Astrocyte of the cerebellum (primary cell): ENCODE measurements around the gene WWP2.

ENCODE experiments used
- DNase-seq: peaks from one replicate; pipeline ENCODE4 v3.0.0-alpha.2; 2011; ENCODE audit warnings: low read depth
- H3K4me3 ChIP-seq: 2 replicates; pipeline ENCODE4 v1.5.1; 2011; ENCODE audit warnings: mild to moderate bottlenecking, low read depth, low read length, moderate library complexity
- in situ Hi-C: cut with HindIII; loops from 2 replicates; pipeline ENCODE4 v1.10.0; 2017; ENCODE audit warnings: low sequenced_read_pairs
- TF ChIP-seq, protein P1 (sequence below): IDR thresholded peaks from 2 replicates; pipeline ENCODE4 v1.5.1; 2012; ENCODE audit warnings: low read length, low read depth, moderate library complexity, mild to moderate bottlenecking; ENCODE audit errors: missing control alignments

WWP2 gene

DNA sequence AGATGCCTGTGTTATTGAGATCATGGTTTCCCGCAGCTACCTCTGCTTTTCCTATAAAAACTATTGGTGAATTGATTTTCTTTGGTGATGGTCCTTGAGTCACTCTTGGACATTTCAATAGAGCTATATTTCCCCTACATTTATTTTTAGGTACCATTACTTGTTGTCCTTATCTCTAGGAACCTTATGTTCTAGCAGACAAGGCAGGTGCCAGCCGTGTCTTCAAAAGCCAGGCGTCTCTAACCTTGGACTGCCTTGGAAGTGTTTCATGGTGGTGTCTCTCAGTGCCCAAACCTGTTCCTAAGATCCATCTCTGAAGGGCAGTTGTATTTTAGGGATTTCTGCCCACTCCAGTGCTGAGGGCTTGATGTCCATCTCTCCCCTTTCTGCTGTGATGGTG, 111.7 kb downstream of the WWP2 start:
- TF ChIP-seq, protein P1, sequence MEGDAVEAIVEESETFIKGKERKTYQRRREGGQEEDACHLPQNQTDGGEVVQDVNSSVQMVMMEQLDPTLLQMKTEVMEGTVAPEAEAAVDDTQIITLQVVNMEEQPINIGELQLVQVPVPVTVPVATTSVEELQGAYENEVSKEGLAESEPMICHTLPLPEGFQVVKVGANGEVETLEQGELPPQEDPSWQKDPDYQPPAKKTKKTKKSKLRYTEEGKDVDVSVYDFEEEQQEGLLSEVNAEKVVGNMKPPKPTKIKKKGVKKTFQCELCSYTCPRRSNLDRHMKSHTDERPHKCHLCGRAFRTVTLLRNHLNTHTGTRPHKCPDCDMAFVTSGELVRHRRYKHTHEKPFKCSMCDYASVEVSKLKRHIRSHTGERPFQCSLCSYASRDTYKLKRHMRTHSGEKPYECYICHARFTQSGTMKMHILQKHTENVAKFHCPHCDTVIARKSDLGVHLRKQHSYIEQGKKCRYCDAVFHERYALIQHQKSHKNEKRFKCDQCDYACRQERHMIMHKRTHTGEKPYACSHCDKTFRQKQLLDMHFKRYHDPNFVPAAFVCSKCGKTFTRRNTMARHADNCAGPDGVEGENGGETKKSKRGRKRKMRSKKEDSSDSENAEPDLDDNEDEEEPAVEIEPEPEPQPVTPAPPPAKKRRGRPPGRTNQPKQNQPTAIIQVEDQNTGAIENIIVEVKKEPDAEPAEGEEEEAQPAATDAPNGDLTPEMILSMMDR = no peak
- no peak for DNase-seq
- in situ Hi-C loops = no loop called here
- no peak overlapping the region for H3K4me3 ChIP-seq

DNA sequence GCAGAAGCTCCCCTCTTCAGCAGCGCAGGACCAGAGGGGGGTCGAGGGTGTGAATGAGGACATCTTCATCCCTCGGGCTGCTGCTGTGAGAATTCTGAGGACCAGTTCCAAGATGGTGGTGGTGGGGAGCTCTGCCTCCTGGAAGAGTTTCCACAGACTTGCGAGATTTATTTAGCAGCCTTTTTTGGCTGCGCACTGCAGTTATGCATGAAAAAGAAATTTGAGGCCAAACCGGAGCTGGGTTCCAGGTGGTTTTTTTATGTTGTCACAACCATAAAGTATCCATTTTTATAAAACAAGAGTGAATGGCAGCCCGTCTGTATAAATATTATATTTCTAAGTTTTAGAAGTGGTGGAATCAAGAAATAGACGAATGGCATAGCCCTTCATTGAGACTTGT, 112.1 kb downstream of the WWP2 start:
- no peak overlapping the region for H3K4me3 ChIP-seq
- DNase-seq = no peak
- in situ Hi-C loops = no loop called here
- TF ChIP-seq, protein P1 = no peak

DNA sequence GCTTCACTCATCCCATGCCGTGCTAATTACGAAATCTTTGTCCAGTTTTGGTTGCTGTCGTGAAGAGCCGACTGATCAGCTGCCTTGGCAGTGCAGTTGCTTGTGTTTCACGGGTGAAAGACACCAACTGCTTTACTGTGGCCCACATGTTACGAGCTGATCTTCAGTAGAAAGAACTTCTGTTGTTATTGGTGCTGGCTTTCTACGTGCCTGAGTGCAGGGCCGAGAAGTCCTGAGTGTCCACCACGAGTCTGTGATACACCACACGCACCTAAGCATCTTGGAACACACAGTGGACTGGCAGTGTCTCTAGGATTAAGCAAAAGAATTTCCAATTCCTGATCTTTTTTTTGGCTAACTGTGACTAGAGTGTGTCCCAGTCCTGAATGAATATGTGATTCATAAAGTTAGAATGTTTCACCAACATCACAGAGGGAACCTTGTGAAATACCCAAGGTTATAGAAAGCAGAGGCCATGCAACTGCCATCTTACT, 118.6 kb downstream of the WWP2 start:
- DNase-seq = no peak
- no peak overlapping the region for H3K4me3 ChIP-seq
- in situ Hi-C loops = no loop called here
- TF ChIP-seq, protein P1 = no peak

DNA sequence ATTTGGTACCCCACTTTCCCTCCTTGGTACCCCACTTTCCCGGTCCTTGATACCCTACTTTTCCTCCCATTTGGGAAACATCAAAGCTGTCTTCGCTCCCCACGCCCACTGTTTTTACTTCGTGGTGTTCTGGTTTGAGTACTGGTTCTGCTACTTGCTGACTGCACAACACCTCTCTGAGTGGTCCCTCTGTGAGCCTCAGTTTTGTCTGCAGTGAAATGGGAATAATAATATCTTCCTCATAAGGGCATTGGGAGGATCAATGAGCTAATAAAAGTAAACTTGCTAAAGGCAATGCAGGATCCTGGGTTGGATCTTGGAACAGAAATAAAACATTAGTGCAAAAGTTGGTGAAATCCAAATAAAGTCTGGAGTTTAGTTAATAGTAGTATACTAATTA, 119.0 kb downstream of the WWP2 start:
- TF ChIP-seq, protein P1 = no peak

DNA sequence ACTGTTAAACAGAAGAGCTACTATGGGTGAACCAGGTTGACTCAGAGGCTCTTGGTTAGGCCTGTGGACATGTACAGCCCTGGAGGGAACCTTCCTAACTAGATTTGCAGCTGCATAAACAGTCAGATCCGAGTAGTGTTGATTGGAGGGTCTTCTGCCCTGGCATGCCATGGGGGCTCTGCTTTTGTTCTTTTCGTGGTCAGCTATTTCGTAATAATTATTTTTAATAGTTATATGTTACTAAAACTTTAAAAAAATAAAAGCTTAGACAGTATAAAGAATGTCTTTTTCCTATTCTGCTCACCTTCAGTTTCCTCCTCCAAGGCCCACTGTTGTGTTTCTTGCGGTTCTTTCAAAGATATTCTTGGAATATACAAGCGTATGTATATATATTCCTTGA, 121.6 kb downstream of the WWP2 start:
- no peak overlapping the region for H3K4me3 ChIP-seq
- TF ChIP-seq, protein P1 = no peak
- no peak for DNase-seq
- in situ Hi-C loops = no loop called here

More for the DNA sequence above, 119.0 kb downstream of the WWP2 start:
- DNase-seq = no peak
- in situ Hi-C loops = no loop called here
- no peak overlapping the region for H3K4me3 ChIP-seq

DNA sequence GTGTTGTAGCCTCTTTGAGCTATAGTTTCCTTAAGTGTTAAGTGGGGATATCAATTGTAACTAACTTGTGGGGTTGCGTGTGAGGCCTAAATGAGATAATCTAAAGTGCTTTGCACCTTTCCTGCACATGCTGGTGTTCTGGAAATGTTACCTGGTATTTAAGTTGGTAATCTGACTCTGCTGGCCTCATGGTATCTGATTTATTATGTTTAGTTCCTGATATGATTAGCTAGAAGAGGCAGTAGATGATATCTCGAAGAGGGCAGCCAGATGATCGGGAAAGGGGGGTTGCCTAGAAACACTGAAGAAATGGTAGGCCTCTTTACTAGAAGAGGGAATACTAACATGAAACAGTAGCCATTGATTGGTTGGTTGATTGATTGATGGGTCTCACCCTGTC, 123.6 kb downstream of the WWP2 start:
- TF ChIP-seq, protein P1 = no peak
- no peak overlapping the region for H3K4me3 ChIP-seq
- no peak for DNase-seq
- in situ Hi-C loops = no loop called here

DNA sequence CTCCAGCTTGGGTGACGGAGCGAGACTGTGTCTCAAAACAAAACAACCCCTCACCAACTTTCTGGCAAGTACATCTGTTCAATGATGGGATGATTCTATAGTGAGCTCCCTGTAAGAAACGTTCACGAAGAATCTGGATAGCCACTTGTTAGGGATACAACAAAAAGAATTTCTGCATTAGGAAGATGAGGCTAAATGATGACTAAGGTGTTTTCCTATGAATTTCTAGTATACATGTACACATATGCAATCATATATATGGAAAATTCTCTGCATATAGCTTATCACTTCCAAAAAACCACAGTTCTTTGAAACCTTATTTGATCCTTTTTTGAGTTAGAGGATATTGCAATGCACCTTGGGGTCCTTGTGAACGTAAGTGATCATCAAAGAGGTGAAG, 124.6 kb downstream of the WWP2 start:
- in situ Hi-C loops = no loop called here
- TF ChIP-seq, protein P1 = no peak

More for the DNA sequence above, 124.6 kb downstream of the WWP2 start:
- no peak overlapping the region for H3K4me3 ChIP-seq
- DNase-seq = no peak
